Esophagus muscularis mucosa (tissue), 4 donors: Measurements from ENCODE around the gene NARS2. TPM values are rescaled to one million over a fixed set of nuclear protein-coding genes. Genes with fewer than 3 reads are reported as not detected.
A peak's percentile ranks its signal among the peaks of the same experiment; 100 is the strongest.

Experiments
- DNase-seq: peaks from one replicate; pipeline ENCODE4 v3.0.0-alpha.2; 2017; ENCODE audit errors: extremely low spot score
- H3K27ac ChIP-seq, 4 donors: fragments of 200-600 bp; sonication (generic); replicated peaks in 1 of 4; 1 replicate in 3 of 4; 2 replicates in 1 of 4; pipeline ENCODE4 v1.5.1; 2016 to 2019; ENCODE audit warnings: mild to moderate bottlenecking in 1 of 4
- H3K27me3 ChIP-seq, 4 donors: fragments of 200-600 bp; sonication (generic); one replicate each; pipeline versions ENCODE4 v1.5.1 to v1.6.0; 2016 to 2019
- H3K36me3 ChIP-seq, 4 donors: fragments of 200-600 bp; sonication (generic); one replicate each; pipeline ENCODE4 v1.5.1; 2016 to 2019
- H3K4me1 ChIP-seq, 4 donors: fragments of 200-600 bp; sonication (generic); one replicate each; pipeline ENCODE4 v1.5.1; 2016 to 2019
- H3K4me3 ChIP-seq, 4 donors: fragments of 200-600 bp; sonication (generic); 1 replicate in 2 of 4; 2 replicates in 2 of 4; pipeline ENCODE4 v1.5.1; 2016 to 2019; ENCODE audit warnings: mild to moderate bottlenecking in 4 of 4, moderate library complexity in 1 of 4
- H3K9me3 ChIP-seq, 4 donors: fragments of 200-600 bp; sonication (generic); 1 replicate in 3 of 4; 2 replicates in 1 of 4; pipeline ENCODE4 v1.5.1; 2016 to 2019
- EP300 ChIP-seq: sonication (generic); formaldehyde crosslinking; IDR thresholded peaks from one replicate; pipeline ENCODE4 v1.6.1; 2017; ENCODE audit warnings: antibody characterized with exemption
- POLR2A ChIP-seq: fragments of 450-650 bp; IDR thresholded peaks from one replicate; pipeline ENCODE4 v1.6.1; 2017; ENCODE audit warnings: antibody characterized with exemption, moderate library complexity, mild to moderate bottlenecking, low read depth
- POLR2AphosphoS5 ChIP-seq, 2 donors: sonication (generic); formaldehyde crosslinking; IDR thresholded peaks; one replicate each; pipeline ENCODE4 v1.6.1; 2017; ENCODE audit warnings: antibody characterized with exemption in 2 of 2
- WGBS: methylation state at CpG from one replicate; pipeline ENCODE4 v1.1.5; 2018; 5-methylcytosine and 5-hydroxymethylcytosine counted together
- intact Hi-C: fragments of 100-400 bp; cut with DNase I; formaldehyde crosslinking; loops from one replicate; pipeline ENCODE4 v1.15.1; 2023
- total RNA-seq, 4 donors: library from RNA; depleted of rRNA; stranded (reverse); fragments of >200 nt; gene quantifications; one replicate each; pipeline versions ENCODE4 v1.1.0 to v1.2.1, GENCODE V29; 2016
- TF ChIP-seq, protein P1 (sequence below), 3 experiments: fragments of 200-600 bp in 2 of 3; fragments of 450-650 bp in 1 of 3; sonication (generic) in 2 of 3; IDR thresholded peaks; one replicate each; pipeline ENCODE4 v1.5.1; 2017 to 2019; ENCODE audit warnings: antibody characterized with exemption in 3 of 3, mild to moderate bottlenecking in 2 of 3, moderate library complexity in 1 of 3

Gene NARS2
- total RNA-seq, 4 donors from 2014 or later, result 9.1 to 10.4 (median 9.8) TPM

DNA sequence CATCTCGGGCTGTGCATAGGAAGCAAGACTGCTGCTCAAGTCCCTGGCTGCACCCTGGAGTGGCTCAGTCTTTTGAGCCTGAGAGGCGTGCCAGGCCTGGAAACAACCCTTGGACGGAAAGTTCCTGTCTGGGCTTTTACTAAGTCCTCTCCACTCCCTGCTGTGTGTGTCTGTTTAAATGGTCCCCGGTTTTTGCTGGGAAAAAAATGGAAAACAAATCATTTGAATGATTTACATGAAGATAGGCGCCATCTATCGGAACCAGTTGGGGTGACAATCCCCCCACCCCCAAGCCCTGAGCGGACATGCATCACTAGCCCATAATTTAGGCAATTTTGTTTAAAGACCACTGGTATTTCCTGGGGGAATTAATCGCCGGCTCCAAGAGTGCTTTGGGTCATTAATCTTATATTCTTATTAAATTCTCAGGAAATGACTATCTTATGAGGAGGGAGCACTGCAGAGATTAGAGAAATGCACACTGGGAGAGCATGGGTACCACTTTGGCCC lies 154.4 kb downstream of the NARS2 start:
- peaks cover 38 to 48% (median 39%) of the 10 kb centered on the region in 4 donors for H3K4me1 ChIP-seq
- no peaks in the 10 kb centered on the region for H3K36me3 ChIP-seq
- 3% methylated on average over 6 of the region's 9 CpGs for WGBS
- TF ChIP-seq POLR2A (no peak), EP300 (no peak), POLR2AphosphoS5 (IDR thresholded peaks at IDR 0.05) (peak; percentile 28 to 45)
- TF ChIP-seq, protein P1, sequence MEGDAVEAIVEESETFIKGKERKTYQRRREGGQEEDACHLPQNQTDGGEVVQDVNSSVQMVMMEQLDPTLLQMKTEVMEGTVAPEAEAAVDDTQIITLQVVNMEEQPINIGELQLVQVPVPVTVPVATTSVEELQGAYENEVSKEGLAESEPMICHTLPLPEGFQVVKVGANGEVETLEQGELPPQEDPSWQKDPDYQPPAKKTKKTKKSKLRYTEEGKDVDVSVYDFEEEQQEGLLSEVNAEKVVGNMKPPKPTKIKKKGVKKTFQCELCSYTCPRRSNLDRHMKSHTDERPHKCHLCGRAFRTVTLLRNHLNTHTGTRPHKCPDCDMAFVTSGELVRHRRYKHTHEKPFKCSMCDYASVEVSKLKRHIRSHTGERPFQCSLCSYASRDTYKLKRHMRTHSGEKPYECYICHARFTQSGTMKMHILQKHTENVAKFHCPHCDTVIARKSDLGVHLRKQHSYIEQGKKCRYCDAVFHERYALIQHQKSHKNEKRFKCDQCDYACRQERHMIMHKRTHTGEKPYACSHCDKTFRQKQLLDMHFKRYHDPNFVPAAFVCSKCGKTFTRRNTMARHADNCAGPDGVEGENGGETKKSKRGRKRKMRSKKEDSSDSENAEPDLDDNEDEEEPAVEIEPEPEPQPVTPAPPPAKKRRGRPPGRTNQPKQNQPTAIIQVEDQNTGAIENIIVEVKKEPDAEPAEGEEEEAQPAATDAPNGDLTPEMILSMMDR (IDR thresholded peaks at IDR 0.05), result peak; percentile 66 to 72 (median 68)
- no peaks in the 10 kb centered on the region for H3K9me3 ChIP-seq
- H3K27me3 ChIP-seq, result no peaks in the 10 kb centered on the region
- intact Hi-C loops, result no loop called here
- no peak for DNase-seq
- peak overlapping the region in 1 of 4 donors; percentile 11 for H3K4me3 ChIP-seq
- H3K27ac ChIP-seq, result peak overlapping the region; percentile 44 to 99 (median 98)

DNA sequence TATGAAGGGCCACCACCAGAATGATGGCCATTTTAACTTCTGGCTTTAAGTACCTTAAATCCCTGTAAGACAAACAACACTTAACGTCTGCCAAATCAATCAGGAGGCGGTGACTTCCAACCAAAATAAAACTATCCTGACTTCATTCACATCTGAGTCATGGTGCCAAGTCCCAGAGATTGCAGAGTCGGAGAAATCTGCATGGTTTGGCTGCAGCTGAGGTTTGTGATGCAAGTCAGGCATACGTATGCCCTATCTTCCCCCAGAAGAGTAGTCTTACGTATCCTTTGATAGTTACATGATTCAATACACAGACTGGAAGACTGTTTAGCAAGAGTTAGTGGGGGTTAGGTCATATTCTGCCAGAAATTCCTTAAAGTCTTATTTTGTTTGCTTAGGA lies 155.3 kb downstream of the NARS2 start:
- intact Hi-C loops, result loop anchor here (5.0 kb wide), 3 partner anchors 107 to 282 kb away; partner anchors contain the start of gene ALG8
- H3K4me3 ChIP-seq, result peak overlapping the region in 1 of 4 donors; percentile 100
- no peaks in the 10 kb centered on the region for H3K27me3 ChIP-seq
- H3K27ac ChIP-seq, result peak overlapping the region; percentile 51 to 99 (median 98)
- peaks cover 36 to 50% (median 40%) of the 10 kb centered on the region in 4 donors for H3K4me1 ChIP-seq
- H3K9me3 ChIP-seq, result no peaks in the 10 kb centered on the region
- TF ChIP-seq POLR2A, result no peak
- TF ChIP-seq POLR2AphosphoS5 (IDR thresholded peaks at IDR 0.05), result peak; percentile 57 to 62
- DNase-seq, result no peak
- H3K36me3 ChIP-seq, result no peaks in the 10 kb centered on the region
- WGBS, result 36% methylated on average over 5 of the region's 5 CpGs

DNA sequence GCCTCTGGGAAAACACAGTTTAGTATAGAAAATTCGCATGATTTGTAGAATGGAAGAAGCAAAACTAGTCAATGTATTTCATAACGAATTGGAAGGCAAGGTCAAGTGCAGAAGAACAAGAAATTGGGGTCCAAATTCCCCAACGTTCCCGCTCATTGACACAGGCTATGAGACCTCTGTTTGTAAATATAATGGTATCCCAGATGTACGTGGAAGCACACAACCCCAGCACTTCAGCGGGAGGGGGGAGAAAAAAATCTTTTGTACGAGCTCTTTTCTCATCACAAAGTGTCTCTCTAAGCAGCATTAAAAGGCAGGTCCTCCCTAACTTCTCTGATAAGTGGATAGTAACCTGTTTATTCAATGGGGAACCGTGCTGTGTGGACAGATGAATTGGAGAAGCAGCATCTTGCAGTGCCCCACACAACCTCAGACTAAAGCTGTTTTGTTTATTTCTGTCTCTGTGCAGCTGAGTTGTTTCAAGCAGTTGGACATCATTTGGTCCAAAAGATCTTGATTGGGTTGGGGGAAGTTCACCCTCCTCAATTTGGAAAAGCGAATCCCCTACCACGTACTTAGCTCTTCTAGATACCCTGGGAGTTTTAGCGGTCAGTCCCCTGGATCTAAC lies 156.0 kb downstream of the NARS2 start:
- no peaks in the 10 kb centered on the region for H3K27me3 ChIP-seq
- peaks cover 36 to 50% (median 40%) of the 10 kb centered on the region in 4 donors for H3K4me1 ChIP-seq
- intact Hi-C loops, result loop anchor here (5.0 kb wide), 3 partner anchors 106 to 281 kb away; partner anchors contain the start of gene ALG8
- no peaks in the 10 kb centered on the region for H3K36me3 ChIP-seq
- no peaks in the 10 kb centered on the region for H3K9me3 ChIP-seq
- no peak for DNase-seq
- no peak for TF ChIP-seq POLR2A
- TF ChIP-seq, protein P1 (IDR thresholded peaks at IDR 0.05), result no peak
- TF ChIP-seq POLR2AphosphoS5 (IDR thresholded peaks at IDR 0.05), result no peak
- TF ChIP-seq EP300, result no peak
- H3K4me3 ChIP-seq, result peak overlapping the region; percentile 82 to 100 (median 94)
- 37% methylated on average over 11 of the region's 11 CpGs for WGBS
- H3K27ac ChIP-seq, result peak overlapping the region; percentile 96 to 99 (median 99)

DNA sequence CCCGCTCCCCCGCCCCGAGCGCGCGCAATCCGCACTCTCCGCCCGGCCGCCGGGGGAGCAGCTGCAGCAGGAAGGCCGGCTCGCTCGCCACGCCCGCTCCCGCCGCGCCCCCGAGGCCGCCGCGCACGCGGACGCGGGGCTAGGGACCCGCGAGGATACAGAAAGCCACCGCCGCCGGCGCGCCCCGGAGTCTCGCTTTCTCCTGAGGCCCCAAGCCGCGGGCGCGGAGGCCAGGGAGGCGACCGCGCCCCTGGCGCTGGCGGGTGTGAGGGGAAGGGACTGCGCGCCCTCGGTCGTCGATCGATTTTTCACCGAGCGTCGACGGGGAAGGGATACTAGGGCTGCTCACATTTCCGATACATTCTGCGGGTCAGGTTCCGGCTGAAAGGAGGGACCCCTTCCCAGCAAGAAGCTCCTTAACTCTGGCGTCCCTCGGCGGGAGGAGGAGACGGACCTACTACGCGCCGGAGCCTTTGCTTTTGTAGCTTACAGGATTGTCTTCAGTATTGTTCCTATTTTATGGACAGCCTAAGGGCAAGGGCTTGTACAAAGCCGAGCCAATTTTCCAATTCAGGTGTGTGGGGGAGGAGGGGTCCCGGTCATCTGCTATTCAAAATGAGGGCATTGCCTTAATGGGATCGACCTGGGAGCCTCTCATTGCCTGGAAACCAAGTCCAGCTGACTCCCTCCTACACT lies 156.6 kb downstream of the NARS2 start:
- intact Hi-C loops, result loop anchor here (2.0 to 5.0 kb wide), 4 partner anchors 106 to 281 kb away; partner anchors contain the start of gene ALG8
- 1% methylated on average over 30 of the region's 68 CpGs for WGBS
- Histone ChIP-seq H3K36me3 (no peaks in the 10 kb centered on the region), H3K4me1 (peaks cover 36 to 50% (median 40%) of the 10 kb centered on the region in 4 donors), H3K4me3 (peak overlapping the region; percentile 82 to 100 (median 94)), H3K27ac (peak overlapping the region; percentile 96 to 99 (median 99)), H3K9me3 (no peaks in the 10 kb centered on the region), H3K27me3 (no peaks in the 10 kb centered on the region)
- TF ChIP-seq EP300 (no peak), POLR2A (peak; percentile 54), POLR2AphosphoS5 (IDR thresholded peaks at IDR 0.05) (peak; percentile 45 to 78)
- TF ChIP-seq, protein P1 (IDR thresholded peaks at IDR 0.05), result peak in 1 of 3 experiments; percentile 44
- DNase-seq, result no peak
